DMS114 treated with DMSO at 0.1 percent for 48 hours (cell line): ENCODE results near the gene RALGPS1.

Source experiments
- DNase-seq: peaks from one replicate; lab custom pipeline; 2025; ENCODE audit not compliant: unreplicated experiment; lab: John Stamatoyannopoulos, UW

Gene RALGPS1

GRCh38 chr9:127182901-127183746 lies 268.5 kb downstream of the RALGPS1 start:
- no peak for DNase-seq

DNA sequence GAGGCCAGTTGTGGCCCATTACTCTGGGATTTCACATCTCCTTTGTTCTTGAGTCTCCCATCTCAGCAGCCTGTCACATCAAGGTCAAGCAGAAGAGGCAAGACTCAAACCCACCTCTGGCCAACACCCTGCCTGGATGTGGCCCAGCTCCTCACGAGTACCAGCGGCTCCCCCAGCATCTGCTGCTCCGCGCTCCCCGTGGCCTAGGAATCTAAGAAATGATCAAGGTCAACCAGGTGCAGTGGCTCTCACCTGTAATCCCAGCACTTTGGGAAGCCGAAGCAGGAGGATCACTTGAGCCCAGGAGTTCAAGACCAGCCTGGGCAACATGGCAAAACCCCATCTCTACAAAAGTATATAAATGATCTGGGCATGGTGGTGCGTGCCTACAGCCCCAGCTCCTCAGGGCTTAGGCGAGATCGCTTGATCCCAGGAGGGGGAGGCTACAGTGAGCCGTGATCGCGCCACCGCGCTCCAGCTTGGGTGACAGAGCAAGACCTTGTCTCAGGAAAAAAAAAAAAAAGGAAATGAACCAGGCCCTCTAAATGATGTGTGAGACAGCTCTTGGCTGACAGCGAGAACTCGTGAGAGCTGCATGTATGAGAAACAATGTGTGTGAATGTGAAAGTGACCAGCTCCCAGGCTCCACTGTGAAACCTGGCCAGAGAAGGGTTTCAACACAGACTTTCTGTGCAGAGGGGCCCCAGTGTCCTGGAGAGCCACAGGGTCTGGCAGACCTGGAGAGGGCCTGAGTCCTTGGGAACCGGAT lies 269.4 kb downstream of the RALGPS1 start:
- no peak for DNase-seq

GRCh38 chr9:127184641-127185040 lies 270.1 kb downstream of the RALGPS1 start:
- no peak for DNase-seq

GRCh38 chr9:127185181-127185580 lies 270.6 kb downstream of the RALGPS1 start:
- DNase-seq = no peak

GRCh38 chr9:127185931-127186781 lies 271.6 kb downstream of the RALGPS1 start:
- DNase-seq = no peak

GRCh38 chr9:127186806-127187205 lies 272.2 kb downstream of the RALGPS1 start:
- no peak for DNase-seq

- DNase-seq = no peak
These were observed 272.8 kb downstream of the RALGPS1 start for GRCh38 chr9:127187231-127187956.

- no peak for DNase-seq
These were observed 273.8 kb downstream of the RALGPS1 start for GRCh38 chr9:127188396-127188795.

GRCh38 chr9:127189628-127190027 lies 275.0 kb downstream of the RALGPS1 start:
- no peak for DNase-seq

DNA sequence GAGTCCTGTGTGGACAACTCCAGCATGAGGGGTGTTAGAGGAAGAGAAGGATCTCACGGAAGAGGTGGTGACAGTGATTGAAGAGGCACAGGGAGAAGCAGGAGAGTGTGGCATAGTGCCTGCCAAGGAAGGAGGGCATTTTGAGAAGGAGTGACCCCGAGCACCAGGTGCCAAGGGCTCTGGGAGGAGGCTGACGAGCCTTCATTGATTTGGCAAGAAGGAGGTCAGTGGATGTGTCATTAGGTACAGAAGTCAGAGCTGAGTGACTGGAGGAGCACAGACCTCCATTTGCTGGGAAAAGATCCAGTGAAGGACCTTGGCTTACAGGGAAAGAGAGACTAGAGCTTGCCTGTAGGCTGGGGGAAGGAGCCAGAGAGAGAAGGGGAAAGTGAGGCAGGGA lies 278.2 kb downstream of the RALGPS1 start:
- DNase-seq = no peak

DNA sequence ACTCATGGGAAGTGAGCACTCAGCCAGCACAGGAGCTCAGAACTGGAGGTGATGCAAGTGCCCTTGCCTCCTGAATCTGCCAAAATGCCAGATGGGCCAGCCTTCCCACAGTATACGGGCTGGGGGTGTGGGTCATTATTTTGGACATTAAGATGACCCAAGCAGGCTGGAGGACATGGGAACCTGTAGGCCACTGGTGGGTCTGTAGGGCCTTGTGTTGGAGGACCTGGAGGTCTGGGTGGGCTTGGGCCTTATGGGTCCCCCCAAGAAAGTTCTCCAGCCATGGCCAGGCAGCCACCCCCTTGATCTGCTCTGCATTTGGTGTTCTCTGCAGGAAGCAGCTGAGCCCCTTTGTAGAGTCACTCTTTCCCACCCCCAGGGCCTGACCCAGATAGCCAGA lies 278.9 kb downstream of the RALGPS1 start:
- DNase-seq = no peak

- DNase-seq = no peak
These were observed 280.5 kb downstream of the RALGPS1 start for GRCh38 chr9:127194881-127195713.

GRCh38 chr9:127195976-127196825 lies 281.6 kb downstream of the RALGPS1 start:
- DNase-seq = no peak

- DNase-seq = no peak
These were observed 282.2 kb downstream of the RALGPS1 start for GRCh38 chr9:127196826-127197145.

DNA sequence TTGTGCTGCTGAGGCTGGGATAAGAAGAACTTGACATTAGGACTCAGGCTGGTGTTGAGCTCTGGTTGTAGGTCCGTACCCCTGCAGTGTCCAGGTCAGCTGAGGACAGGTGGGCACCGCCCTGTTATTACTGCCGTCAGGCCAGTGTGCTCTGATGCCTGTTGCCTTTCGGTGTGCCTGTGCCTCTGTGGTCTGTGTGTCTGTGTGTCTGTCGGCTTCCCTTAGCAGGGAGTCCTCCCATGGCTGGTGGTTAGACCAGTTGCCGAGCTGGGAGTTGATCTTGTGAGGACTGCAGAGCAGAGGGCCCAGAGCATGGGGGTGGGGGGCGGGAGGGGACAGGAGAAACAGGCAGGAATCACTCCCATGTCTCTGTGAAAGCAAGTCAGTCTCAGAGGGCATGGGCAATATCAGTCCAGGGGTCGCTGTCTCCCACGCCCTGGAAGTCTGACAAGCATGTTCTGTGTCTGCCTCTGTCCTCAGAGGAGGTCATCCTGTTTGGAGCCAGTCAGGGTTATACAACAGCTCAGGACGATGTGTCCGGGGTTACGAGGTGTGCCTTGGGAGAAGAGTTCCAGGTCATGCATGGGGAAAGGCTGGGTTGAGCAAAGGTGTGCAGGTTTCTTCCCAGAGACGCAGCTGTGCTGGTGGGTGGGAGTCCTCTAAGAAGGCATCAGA lies 282.7 kb downstream of the RALGPS1 start:
- no peak for DNase-seq

DNA sequence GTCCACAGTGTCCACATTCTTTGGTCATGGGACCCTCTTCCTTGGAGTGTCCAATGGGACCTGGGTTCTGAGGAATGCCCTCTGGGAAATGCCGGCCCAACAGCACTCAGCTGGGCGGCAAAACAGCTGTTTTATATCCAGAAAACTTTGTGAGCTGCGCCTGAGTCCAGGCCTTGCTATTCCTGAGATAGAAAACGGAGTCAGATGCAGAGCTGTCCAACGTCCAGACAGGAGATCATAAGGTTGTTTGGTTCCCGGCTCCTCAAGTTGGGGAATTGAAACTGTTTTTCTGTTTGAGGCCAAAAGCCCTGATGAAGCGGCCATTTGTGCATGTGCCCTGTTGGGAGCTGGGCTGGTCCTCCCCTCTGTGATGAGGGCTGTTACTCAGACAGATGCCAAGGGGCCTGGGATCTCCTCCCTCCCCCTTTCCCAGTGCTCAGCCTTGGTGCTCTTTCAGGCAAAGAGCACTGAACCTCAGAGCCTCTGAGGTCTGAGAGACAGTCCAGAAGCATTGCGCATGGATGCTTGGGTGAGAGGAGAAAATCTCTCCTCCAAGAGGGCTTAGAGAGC lies 283.4 kb downstream of the RALGPS1 start:
- DNase-seq = no peak

- no peak for DNase-seq
These were observed 284.0 kb downstream of the RALGPS1 start for GRCh38 chr9:127198587-127198986.
